ENCODE data around the gene ETAA1. TPM values are rescaled to one million over a fixed set of nuclear protein-coding genes. Genes with fewer than 3 reads are reported as not detected.

Gene ETAA1
- total RNA-seq, 3 donors from 2014 or later (not counting 1 experiment from before 2014, with no cell fraction given) = 9.6 to 12.3 (median 10.3) TPM

- Mint-ChIP-seq H3K36me3 (no peaks in the 10 kb centered on the region), H3K27ac (no peak overlapping the region), H3K9me3 (no peaks in the 10 kb centered on the region), H3K4me3 (no peak overlapping the region), H3K4me1 (peaks cover 5% of the 10 kb centered on the region in 2 donors), H3K27me3 (ENCODE audit: low read depth in 2 of 2) (peaks cover 0 to under 1% of the 10 kb centered on the region in 2 donors)
- WGBS (ENCODE audit: insufficient coverage) = 50% methylated on average over 1 of the region's 1 CpG
- Histone ChIP-seq H3K4me3 (ENCODE audit: low read length) (no peak overlapping the region), H3K27ac (ENCODE audit: low read length) (no peak overlapping the region), H3K9me3 (ENCODE audit: control insufficient read depth, insufficient read depth, low read length) (peaks cover 4% of the 10 kb centered on the region), H3K36me3 (ENCODE audit: control insufficient read depth, insufficient read depth, low read length) (no peaks in the 10 kb centered on the region), H3K4me1 (ENCODE audit: control insufficient read depth, insufficient read depth, low read length) (no peaks in the 10 kb centered on the region), H3K27me3 (ENCODE audit: control insufficient read depth, insufficient read depth, low read length) (peaks cover 2% of the 10 kb centered on the region)
- DNase-seq (no peak), ATAC-seq (no peak)
- intact Hi-C loops (cut with micrococcal nuclease) = no loop called here
- TF ChIP-seq CTCF (IDR thresholded peaks at IDR 0.05) = no peak
These were observed 22.2 kb upstream of the ETAA1 start for GRCh38 chr2:67374949-67375348.

GRCh38 chr2:67378555-67378954 lies 18.6 kb upstream of the ETAA1 start:
- H3K4me1 ChIP-seq (ENCODE audit: control insufficient read depth, insufficient read depth, low read length) = no peaks in the 10 kb centered on the region
- Mint-ChIP-seq H3K4me1 (peaks cover 5% of the 10 kb centered on the region in 2 donors), H3K27ac (no peak overlapping the region), H3K4me3 (no peak overlapping the region), H3K36me3 (no peaks in the 10 kb centered on the region), H3K27me3 (ENCODE audit: low read depth in 2 of 2) (no peaks in the 10 kb centered on the region), H3K9me3 (no peaks in the 10 kb centered on the region)
- no peak for TF ChIP-seq CTCF (IDR thresholded peaks at IDR 0.05)
- no CpG with 5 or more reads among the region's 1 CpG for WGBS (ENCODE audit: insufficient coverage)
- no peak for ATAC-seq
- DNase-seq = no peak
- intact Hi-C loops (cut with micrococcal nuclease) = no loop called here
- H3K27ac ChIP-seq (ENCODE audit: low read length) = no peak overlapping the region
- H3K27me3 ChIP-seq (ENCODE audit: control insufficient read depth, insufficient read depth, low read length) = no peaks in the 10 kb centered on the region
- peaks cover 4% of the 10 kb centered on the region for H3K9me3 ChIP-seq (ENCODE audit: control insufficient read depth, insufficient read depth, low read length)
- no peaks in the 10 kb centered on the region for H3K36me3 ChIP-seq (ENCODE audit: control insufficient read depth, insufficient read depth, low read length)
- no peak overlapping the region for H3K4me3 ChIP-seq (ENCODE audit: low read length)

GRCh38 chr2:67379048-67379447 lies 18.1 kb upstream of the ETAA1 start:
- no peak for DNase-seq
- Mint-ChIP-seq H3K4me3 (no peak overlapping the region), H3K4me1 (peaks cover 5% of the 10 kb centered on the region in 2 donors), H3K27ac (no peak overlapping the region), H3K36me3 (no peaks in the 10 kb centered on the region), H3K27me3 (ENCODE audit: low read depth in 2 of 2) (no peaks in the 10 kb centered on the region), H3K9me3 (no peaks in the 10 kb centered on the region)
- Histone ChIP-seq H3K4me3 (ENCODE audit: low read length) (no peak overlapping the region), H3K4me1 (ENCODE audit: control insufficient read depth, insufficient read depth, low read length) (no peaks in the 10 kb centered on the region), H3K27me3 (ENCODE audit: control insufficient read depth, insufficient read depth, low read length) (no peaks in the 10 kb centered on the region), H3K27ac (ENCODE audit: low read length) (no peak overlapping the region), H3K9me3 (ENCODE audit: control insufficient read depth, insufficient read depth, low read length) (peaks cover 4% of the 10 kb centered on the region), H3K36me3 (ENCODE audit: control insufficient read depth, insufficient read depth, low read length) (no peaks in the 10 kb centered on the region)
- intact Hi-C loops (cut with micrococcal nuclease) = no loop called here
- no peak for TF ChIP-seq CTCF (IDR thresholded peaks at IDR 0.05)
- no peak for ATAC-seq
- 92% methylated on average over 1 of the region's 1 CpG for WGBS (ENCODE audit: insufficient coverage)

DNA sequence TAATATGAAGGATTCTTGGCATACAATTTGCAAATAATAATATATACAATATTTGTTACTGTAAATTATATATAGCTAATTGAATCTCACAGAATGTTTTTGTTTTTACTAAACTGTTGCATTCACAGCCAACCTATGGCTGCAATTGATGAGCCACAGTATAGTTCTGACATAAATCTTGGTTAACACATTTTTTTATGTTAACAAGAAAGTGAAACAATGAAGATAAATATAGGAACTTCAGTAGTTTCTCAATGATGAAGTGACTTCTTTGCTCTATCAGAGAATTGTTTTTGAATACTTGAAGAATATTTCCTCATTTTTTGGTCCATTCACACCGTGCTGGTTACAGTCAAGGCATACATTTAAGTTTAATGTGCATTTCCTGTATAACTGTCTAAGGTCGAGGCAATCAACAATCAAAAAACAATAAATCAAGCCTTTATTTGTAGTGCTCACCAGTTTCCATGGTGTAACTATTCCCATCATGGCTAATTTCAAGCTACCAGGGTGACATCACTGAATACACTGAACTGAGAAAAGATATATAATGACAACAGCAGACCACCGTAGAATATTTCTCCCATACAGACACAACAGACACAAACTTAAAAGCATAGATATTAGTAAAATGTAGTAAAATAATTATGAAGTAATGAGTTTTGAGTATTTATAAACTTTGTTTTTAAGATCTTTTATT lies 12.9 kb upstream of the ETAA1 start:
- Histone ChIP-seq H3K4me1 (ENCODE audit: control insufficient read depth, insufficient read depth, low read length) (no peaks in the 10 kb centered on the region), H3K27ac (ENCODE audit: low read length) (no peak overlapping the region), H3K4me3 (ENCODE audit: low read length) (no peak overlapping the region), H3K36me3 (ENCODE audit: control insufficient read depth, insufficient read depth, low read length) (no peaks in the 10 kb centered on the region), H3K27me3 (ENCODE audit: control insufficient read depth, insufficient read depth, low read length) (no peaks in the 10 kb centered on the region), H3K9me3 (ENCODE audit: control insufficient read depth, insufficient read depth, low read length) (peaks cover 2% of the 10 kb centered on the region)
- H3K36me3 Mint-ChIP-seq = no peaks in the 10 kb centered on the region
- no peaks in the 10 kb centered on the region for H3K27me3 Mint-ChIP-seq (ENCODE audit: low read depth in 2 of 2)
- H3K4me3 Mint-ChIP-seq = no peak overlapping the region
- intact Hi-C loops (cut with micrococcal nuclease) = no loop called here
- 38% methylated on average over 2 of the region's 3 CpGs for WGBS (ENCODE audit: insufficient coverage)
- H3K9me3 Mint-ChIP-seq = no peaks in the 10 kb centered on the region
- ATAC-seq = peak; percentile 43 to 72 (median 71)
- peaks cover 5% of the 10 kb centered on the region in 2 donors for H3K4me1 Mint-ChIP-seq
- H3K27ac Mint-ChIP-seq = peak overlapping the region; percentile 65 to 73
- no peak for DNase-seq
- TF ChIP-seq CTCF (IDR thresholded peaks at IDR 0.05) = no peak

All from natural killer cell (primary cell).